ENCODE measurements around the gene NOTO. TPM values are rescaled to one million over a fixed set of nuclear protein-coding genes. Genes with fewer than 3 reads are reported as not detected.
A peak's percentile ranks its signal among the peaks of the same experiment; 100 is the strongest.

The NOTO gene
- total RNA-seq, 1 experiment from 2014 or later, result 0.66 TPM

- H2BK12ac ChIP-seq (ENCODE audit: insufficient read length, low read depth, low read length), result no peak overlapping the region
- H3K36me3 Mint-ChIP-seq (ENCODE audit: insufficient read depth in 1 of 3, low read depth in 3 of 3), result peaks cover 45 to 92% (median 90%) of the 10 kb centered on the region in 3 experiments
- no peak overlapping the region for H3K27ac ChIP-seq (ENCODE audit: insufficient read length, low read depth, low read length)
- no peak overlapping the region for H2BK15ac ChIP-seq (ENCODE audit: low read depth, low read length)
- H3K79me1 ChIP-seq (ENCODE audit: insufficient read depth, low read depth, low read length, poor library complexity, severe bottlenecking), result no peaks in the 10 kb centered on the region
- no peak overlapping the region for H3K14ac ChIP-seq (ENCODE audit: insufficient read depth, low read length)
- no peak overlapping the region for H2AFZ ChIP-seq (ENCODE audit: low read length)
- no peak overlapping the region for H3K4ac ChIP-seq (ENCODE audit: low read depth, low read length)
- H3K4me3 Mint-ChIP-seq, result no peak overlapping the region
- no peak overlapping the region for H3K9ac ChIP-seq (ENCODE audit: extremely low read depth, insufficient read length, low read length)
- no peak for DNase-seq
- H4K8ac ChIP-seq (replicated peaks; ENCODE audit: insufficient read length, low read depth, low read length), result no peak overlapping the region
- no peak overlapping the region for H2BK120ac ChIP-seq (ENCODE audit: low read depth, low read length, poor library complexity, severe bottlenecking)
- no peaks in the 10 kb centered on the region for H3K4me1 ChIP-seq (ENCODE audit: insufficient read depth, low read length)
- H3K23ac ChIP-seq (ENCODE audit: insufficient read length, low read depth, low read length), result no peak overlapping the region
- H3K27me3 ChIP-seq (ENCODE audit: insufficient read depth, low read length), result no peaks in the 10 kb centered on the region
- no peaks in the 10 kb centered on the region for H3K4me1 Mint-ChIP-seq
- no CpG with 5 or more reads among the region's 3 CpGs for WGBS (ENCODE audit: extremely low coverage, insufficient read length, low lambda C conversion rate)
- H3K27ac Mint-ChIP-seq, result peak overlapping the region in 1 of 3 experiments; percentile 92; a peak in 2 of 7 replicates
- no peak overlapping the region for H4K91ac ChIP-seq (ENCODE audit: insufficient read length, low read depth, low read length)
- H3K9me3 Mint-ChIP-seq, result no peaks in the 10 kb centered on the region
- H3K4me2 ChIP-seq (ENCODE audit: insufficient read depth, insufficient read length, low read length), result no peak overlapping the region
- no peaks in the 10 kb centered on the region; the same call in 1 of the 2 replicates for H3K79me2 ChIP-seq (ENCODE audit: insufficient read depth, low read length)
- no peak overlapping the region for H3T11ph ChIP-seq (ENCODE audit: low read length)
- no peak overlapping the region for H3K56ac ChIP-seq (ENCODE audit: insufficient read length, low read depth, low read length)
- H3K23me2 ChIP-seq (ENCODE audit: insufficient read length, low read depth, low read length, poor library complexity, severe bottlenecking), result no peaks in the 10 kb centered on the region
- no peak overlapping the region for H2AK5ac ChIP-seq (ENCODE audit: insufficient read length, low read length)
- no peaks in the 10 kb centered on the region for H3K9me3 ChIP-seq (ENCODE audit: control insufficient read depth, low read depth, low read length)
- H2BK20ac ChIP-seq (ENCODE audit: low read depth, low read length, poor library complexity, severe bottlenecking), result no peak overlapping the region
- no peak overlapping the region for H2BK5ac ChIP-seq (ENCODE audit: insufficient read length, low read length)
- H3K18ac ChIP-seq (ENCODE audit: insufficient read length, low read depth, low read length), result no peak overlapping the region
- H4K5ac ChIP-seq (ENCODE audit: insufficient read length, low read depth, low read length), result no peak overlapping the region
- no peaks in the 10 kb centered on the region for H4K20me1 ChIP-seq (ENCODE audit: control insufficient read depth, insufficient read depth, insufficient read length)
- TF ChIP-seq CTCF (conservative IDR thresholded peaks at IDR 0.05), result no peak
- no peaks in the 10 kb centered on the region for H3K27me3 Mint-ChIP-seq (ENCODE audit: low read depth)
Measured at GRCh38 chr2:73244580-73244979, 42.2 kb downstream of the NOTO start.

All from H9 (cell line).